ENCODE measurements around the gene OGT. TPM values are rescaled to one million over a fixed set of nuclear protein-coding genes. Genes with fewer than 3 reads are reported as not detected.
"Not testable (repeated sequence)": the region's sequence is repeated elsewhere in the genome, so short reads cannot be mapped to it uniquely, and the experiment has no call there.

OGT gene
- total RNA-seq, 1 experiment from 2014 or later, result 143 TPM

- POLR2A ChIA-PET; H3K79me2 ChIP-seq (ENCODE audit: insufficient read depth, low read length); DNase-seq (ENCODE audit: low read depth, low spot score); H3K27me3 ChIP-seq (ENCODE audit: insufficient read depth, low read length); H3K27ac ChIP-seq (ENCODE audit: low read depth, low read length); H3K4me2 ChIP-seq (ENCODE audit: low read length); H3K4me3 ChIP-seq (replicated peaks in 1 of 2; ENCODE audit: low read depth in 1 of 2, low read length in 2 of 2); intact Hi-C loops (cut with micrococcal nuclease); H3K9ac ChIP-seq (ENCODE audit: low read length); CTCF ChIA-PET; BruUV-seq (replicated peaks); H3K4me1 ChIP-seq (ENCODE audit: control insufficient read depth in 1 of 2, insufficient read depth in 2 of 2, low read length in 2 of 2); ATAC-seq; RAD21 ChIA-PET (ENCODE audit: low non-redundant PET in 1 of 2, low total read pairs in 2 of 2, uncharacterized antibody in 2 of 2, unreplicated experiment in 2 of 2); H2AFZ ChIP-seq (ENCODE audit: low read depth, low read length, poor library complexity, severe bottlenecking); H3K9me2 ChIP-seq (ENCODE audit: insufficient read depth); H4K20me1 ChIP-seq (ENCODE audit: insufficient read depth); H3K9me3 ChIP-seq (ENCODE audit: control insufficient read depth in 1 of 2, insufficient read depth in 1 of 2, low read depth in 1 of 2, low read length in 2 of 2): not testable (repeated sequence)
- H3K36me3 ChIP-seq (ENCODE audit: control insufficient read depth in 1 of 2, insufficient read depth in 2 of 2, low read length in 2 of 2), result peaks cover 19 to 28% of the 10 kb centered on the region in 2 experiments
Observed at GRCh38 chrX:71571390-71571789, 38.5 kb downstream of the OGT start.

DNA sequence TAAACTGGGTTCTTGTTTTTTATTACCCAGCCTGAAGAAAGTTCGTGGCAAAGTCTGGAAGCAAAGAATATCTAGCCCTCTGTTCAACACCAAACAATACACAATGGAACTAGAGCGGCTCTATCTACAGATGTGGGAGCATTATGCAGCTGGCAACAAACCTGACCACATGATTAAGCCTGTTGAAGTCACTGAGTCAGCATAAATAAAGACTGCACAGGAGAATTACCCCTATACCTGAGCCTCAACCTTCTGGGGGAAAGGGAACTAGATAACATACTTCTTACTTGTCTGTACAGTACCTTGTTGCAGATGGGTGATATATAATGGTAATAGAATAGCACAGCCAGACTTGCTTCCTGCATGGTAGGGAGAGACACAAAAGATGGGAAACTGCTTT is 40.7 kb downstream of the OGT start:
- no peaks in the 10 kb centered on the region for H3K9me2 ChIP-seq (ENCODE audit: insufficient read depth)
- H4K20me1 ChIP-seq (ENCODE audit: insufficient read depth), result no peaks in the 10 kb centered on the region
- H3K4me3 ChIP-seq (replicated peaks in 1 of 2; ENCODE audit: low read depth in 1 of 2, low read length in 2 of 2), result no peak overlapping the region
- POLR2A ChIA-PET, result no interaction called here
- intact Hi-C loops (cut with micrococcal nuclease), result no loop called here
- no peaks in the 10 kb centered on the region for H3K4me1 ChIP-seq (ENCODE audit: control insufficient read depth in 1 of 2, insufficient read depth in 2 of 2, low read length in 2 of 2)
- no peak for DNase-seq (ENCODE audit: low read depth, low spot score)
- RAD21 ChIA-PET (ENCODE audit: low non-redundant PET in 1 of 2, low total read pairs in 2 of 2, uncharacterized antibody in 2 of 2, unreplicated experiment in 2 of 2), result no interaction called here
- H3K27ac ChIP-seq (ENCODE audit: low read depth, low read length), result no peak overlapping the region
- H3K4me2 ChIP-seq (ENCODE audit: low read length), result no peak overlapping the region
- no peaks in the 10 kb centered on the region for H3K27me3 ChIP-seq (ENCODE audit: insufficient read depth, low read length)
- H3K79me2 ChIP-seq (ENCODE audit: insufficient read depth, low read length), result no peaks in the 10 kb centered on the region
- no TSS peak for BruUV-seq (replicated peaks)
- CTCF ChIA-PET, result no interaction called here
- no peaks in the 10 kb centered on the region for H3K9me3 ChIP-seq (ENCODE audit: control insufficient read depth in 1 of 2, insufficient read depth in 1 of 2, low read depth in 1 of 2, low read length in 2 of 2)
- H2AFZ ChIP-seq (ENCODE audit: low read depth, low read length, poor library complexity, severe bottlenecking), result no peak overlapping the region
- H3K9ac ChIP-seq (ENCODE audit: low read length), result no peak overlapping the region
- no peak for ATAC-seq
- TF ChIP-seq ZBTB33 (IDR thresholded peaks at IDR 0.05; ENCODE audit: extremely low read depth, insufficient replicate concordance, low read length) (no peak), TCF7L2 (IDR thresholded peaks at IDR 0.05; ENCODE audit: borderline replicate concordance, extremely low read depth, insufficient read depth, insufficient read length) (no peak), CBX3 (IDR thresholded peaks at IDR 0.05; ENCODE audit: low read depth) (no peak), SRF (IDR thresholded peaks at IDR 0.05; ENCODE audit: low read depth) (no peak), CEBPB (IDR thresholded peaks at IDR 0.05; ENCODE audit: low read depth) (no peak), POLR2AphosphoS5 (IDR thresholded peaks at IDR 0.05; ENCODE audit: low read depth, low read length) (no peak), SP1 (IDR thresholded peaks at IDR 0.05; ENCODE audit: low read depth) (no peak)
- TF ChIP-seq, protein P1, sequence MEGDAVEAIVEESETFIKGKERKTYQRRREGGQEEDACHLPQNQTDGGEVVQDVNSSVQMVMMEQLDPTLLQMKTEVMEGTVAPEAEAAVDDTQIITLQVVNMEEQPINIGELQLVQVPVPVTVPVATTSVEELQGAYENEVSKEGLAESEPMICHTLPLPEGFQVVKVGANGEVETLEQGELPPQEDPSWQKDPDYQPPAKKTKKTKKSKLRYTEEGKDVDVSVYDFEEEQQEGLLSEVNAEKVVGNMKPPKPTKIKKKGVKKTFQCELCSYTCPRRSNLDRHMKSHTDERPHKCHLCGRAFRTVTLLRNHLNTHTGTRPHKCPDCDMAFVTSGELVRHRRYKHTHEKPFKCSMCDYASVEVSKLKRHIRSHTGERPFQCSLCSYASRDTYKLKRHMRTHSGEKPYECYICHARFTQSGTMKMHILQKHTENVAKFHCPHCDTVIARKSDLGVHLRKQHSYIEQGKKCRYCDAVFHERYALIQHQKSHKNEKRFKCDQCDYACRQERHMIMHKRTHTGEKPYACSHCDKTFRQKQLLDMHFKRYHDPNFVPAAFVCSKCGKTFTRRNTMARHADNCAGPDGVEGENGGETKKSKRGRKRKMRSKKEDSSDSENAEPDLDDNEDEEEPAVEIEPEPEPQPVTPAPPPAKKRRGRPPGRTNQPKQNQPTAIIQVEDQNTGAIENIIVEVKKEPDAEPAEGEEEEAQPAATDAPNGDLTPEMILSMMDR (IDR thresholded peaks at IDR 0.05 in 2 of 3, conservative IDR thresholded peaks at IDR 0.05 in 1 of 3; ENCODE audit: borderline replicate concordance in 1 of 3, insufficient read depth in 1 of 3, low read depth in 2 of 3, low read length in 2 of 3), result no peak
- peaks cover 5 to 11% of the 10 kb centered on the region in 2 experiments for H3K36me3 ChIP-seq (ENCODE audit: control insufficient read depth in 1 of 2, insufficient read depth in 2 of 2, low read length in 2 of 2)

All from HCT116 (cell line).